K562 (cell line): ENCODE results near the gene TMEM138. TPM values are rescaled to one million over a fixed set of nuclear protein-coding genes. Genes with fewer than 3 reads are reported as not detected.

ENCODE experiments used
- ATAC-seq: fragments of 200-7000 bp; cut with Tn5 transposase; 3 replicates; pipeline ENCODE4 v1.9.1; 2020; ENCODE audit warnings: moderate library complexity
- BruUV-seq: library from RNA; stranded (reverse); fragments of 400-500 nt; replicated peaks from 2 replicates; lab custom pipeline; 2021; lab: Mats Ljungman, UMichigan
- CTCF ChIA-PET: fragments of 300-600 bp; formaldehyde crosslinking; extraction: SDS; loops from one replicate; lab custom pipeline; 2021; ENCODE audit warnings: low intra/inter-chr PET ratio; lab: Yijun Ruan, JAX
- POLR2A ChIA-PET: fragments of 300-600, 350-650 bp; sonication (Branson Sonifier 250); formaldehyde crosslinking; extraction: SDS; loops from one replicate; lab custom pipeline; 2021; ENCODE audit warnings: antibody characterized with exemption, inconsistent platforms; lab: Yijun Ruan, JAX
- DNase-seq, 4 experiments: peaks; one replicate each; pipeline versions ENCODE4 v3.0.0 to v3.0.0-alpha.2; 2011 to 2018; ENCODE audit warnings: low spot score in 3 of 4, mixed read lengths in 3 of 4; ENCODE audit errors: extremely low read depth in 1 of 4
- FAIRE-seq: peaks from 2 replicates; lab custom pipeline; 2011; peaks lifted over from hg19 to GRCh38; lab: Jason Lieb, UNC
- H2AFZ ChIP-seq: 2 replicates; pipeline ENCODE4 v1.6.0; 2011; ENCODE audit warnings: low read depth, low read length, control low read depth, inconsistent platforms
- H3K27ac ChIP-seq: fragments of 200-600 bp; 3 replicates; pipeline ENCODE4 v1.8.0; 2011; ENCODE audit warnings: low read depth, mild to moderate bottlenecking, control low read depth, inconsistent platforms, low read length, moderate library complexity, mixed read lengths; ENCODE audit errors: extremely low read depth
- H3K27me3 ChIP-seq, 2 experiments: fragments of 300-600 bp in 1 of 2; 2 replicates in 1 of 2; 3 replicates in 1 of 2; pipeline versions ENCODE4 v1.6.0 to v1.8.0; 2011; ENCODE audit warnings: inconsistent platforms in 2 of 2, low read length in 2 of 2, mild to moderate bottlenecking in 1 of 2, mixed read lengths in 1 of 2, moderate library complexity in 1 of 2; ENCODE audit not compliant: control insufficient read depth in 2 of 2, insufficient read depth in 2 of 2
- H3K36me3 ChIP-seq: fragments of 300-600 bp; 3 replicates; pipeline ENCODE4 v1.8.0; 2011; ENCODE audit warnings: mild to moderate bottlenecking, low read length, inconsistent platforms; ENCODE audit not compliant: control insufficient read depth, insufficient read depth
- H3K4me1 ChIP-seq, 2 experiments: fragments of 200-600 bp in 1 of 2; replicated peaks in 1 of 2; 2 replicates in 1 of 2; 3 replicates in 1 of 2; pipeline versions ENCODE4 v1.5.1 to v1.8.0; 2011; ENCODE audit warnings: inconsistent platforms in 2 of 2, low read length in 2 of 2, mild to moderate bottlenecking in 1 of 2, mixed read lengths in 1 of 2, moderate library complexity in 1 of 2; ENCODE audit not compliant: control insufficient read depth in 2 of 2, insufficient read depth in 2 of 2
- H3K4me2 ChIP-seq: 2 replicates; pipeline ENCODE4 v1.6.1; 2011; ENCODE audit warnings: low read length, control low read depth, inconsistent platforms, mixed read lengths; ENCODE audit not compliant: insufficient read depth
- H3K4me3 ChIP-seq: fragments of 200-600 bp; sonication (generic), shearing (Covaris generic); 2 replicates; pipeline ENCODE4 v1.5.1; 2016; ENCODE audit warnings: control low read depth, inconsistent platforms
- H3K79me2 ChIP-seq: fragments of 200-600 bp; 3 replicates; pipeline ENCODE4 v1.8.0; 2011; ENCODE audit warnings: low read length, inconsistent platforms; ENCODE audit not compliant: control insufficient read depth, insufficient read depth
- H3K9ac ChIP-seq, 2 experiments: 2 replicates each; pipeline versions ENCODE4 v1.6.0 to v1.6.1; 2011; ENCODE audit warnings: low read depth in 2 of 2, low read length in 2 of 2, control low read depth in 1 of 2, inconsistent platforms in 1 of 2, mild to moderate bottlenecking in 1 of 2, mixed read lengths in 1 of 2; ENCODE audit not compliant: insufficient read depth in 1 of 2
- H3K9me1 ChIP-seq: one replicate; pipeline ENCODE4 v1.6.0; 2011; ENCODE audit warnings: inconsistent platforms, mild to moderate bottlenecking, low read length, moderate library complexity; ENCODE audit not compliant: control insufficient read depth, insufficient read depth
- H3K9me3 ChIP-seq: replicated peaks from 2 replicates; pipeline ENCODE4 v1.5.1; 2011; ENCODE audit warnings: low read depth, low read length, inconsistent platforms; ENCODE audit not compliant: control insufficient read depth, insufficient read depth
- H4K20me1 ChIP-seq: replicated peaks from 2 replicates; pipeline ENCODE4 v1.6.1; 2011; ENCODE audit warnings: low read length, inconsistent platforms, mixed read lengths; ENCODE audit not compliant: control insufficient read depth, insufficient read depth
- CBFA2T3 ChIP-seq: fragments of 450-650 bp; IDR thresholded peaks from 2 replicates; pipeline ENCODE4 v1.6.1; 2017
- CTBP1 ChIP-seq: fragments of 450-650 bp; IDR thresholded peaks from 2 replicates; pipeline ENCODE4 v1.6.1; 2016; ENCODE audit warnings: borderline replicate concordance
- FOXJ3 ChIP-seq: sonication (generic); formaldehyde crosslinking; IDR thresholded peaks from 2 replicates; pipeline ENCODE4 v1.4.0; 2020; ENCODE audit warnings: mild to moderate bottlenecking, missing genetic modification reagents
- MAX ChIP-seq: sonication (generic); formaldehyde crosslinking; IDR thresholded peaks from 2 replicates; pipeline ENCODE4 v1.9.0; 2022; ENCODE audit warnings: mild to moderate bottlenecking, missing genetic modification reagents
- RCOR1 ChIP-seq, 2 experiments: IDR thresholded peaks; 2 replicates each; pipeline ENCODE4 v1.6.1; 2012; ENCODE audit warnings: low read depth in 2 of 2, low read length in 2 of 2, borderline replicate concordance in 1 of 2, improper control_type of control experiment in 1 of 2
- SPI1 ChIP-seq: IDR thresholded peaks from 2 replicates; pipeline ENCODE4 v1.6.1; 2011; ENCODE audit warnings: low read depth, low read length, control low read depth, borderline replicate concordance
- TFAP4 ChIP-seq: sonication (generic); formaldehyde crosslinking; IDR thresholded peaks from 2 replicates; pipeline ENCODE4 v1.8.0; 2022; ENCODE audit warnings: missing genetic modification reagents, mild to moderate bottlenecking, moderate library complexity, borderline replicate concordance
- WGBS: fragments of 100-300 bp; shearing (Covaris generic); methylation state at CpG from one replicate; pipeline ENCODE4 v1.1.6; 2016; ENCODE audit warnings: low coverage, mixed read lengths; ENCODE audit not compliant: insufficient coverage; ENCODE audit errors: missing lambda C conversion rate; 5-methylcytosine and 5-hydroxymethylcytosine counted together
- in situ Hi-C: fragments of 300-500 bp; cut with MboI; formaldehyde crosslinking; loops from 4 replicates; pipeline ENCODE4 v1.15.0; 2018; ENCODE audit warnings: inconsistent platforms, mixed read lengths
- intact Hi-C: fragments of 100-400 bp; cut with micrococcal nuclease; formaldehyde crosslinking; loops from 2 replicates; pipeline ENCODE4 v1.14.2; 2022
- polyA plus RNA-seq, 8 experiments: library from polyadenylated mRNA; depleted of rRNA in 4 of 8; stranded (reverse) in 5 of 8; unstranded in 3 of 8; fragments of >200 nt; fragmentation: Nextera tagmentation in 2 of 8; fragmentation: Illumina TruSeq in 1 of 8; extraction: Ambion mirVana in 2 of 8; extraction: Trizol in 1 of 8; gene quantifications; 2 replicates each; pipeline versions ENCODE4 v1.2.1 to v1.2.3, GENCODE V29; 2011 to 2014; ENCODE audit warnings: inconsistent platforms in 1 of 8, missing spikeins in 1 of 8
- total RNA-seq, 7 experiments: library from RNA; depleted of rRNA in 6 of 7; stranded (reverse); fragments of >200 nt in 6 of 7; fragmentation: Illumina TruSeq in 2 of 7; extraction: Trizol in 2 of 7; gene quantifications; 2 replicates each; pipeline versions ENCODE4 v1.2.1 to v1.2.3, GENCODE V29; 2011 to 2021; ENCODE audit warnings: low replicate concordance in 1 of 7

The TMEM138 gene
- total and polyA plus RNA-seq, 9 of the 15 experiments (the other 6 are each of a cell fraction or from before 2014, with no cell fraction given) = 23.2 to 168 (median 63.1) TPM

- Histone ChIP-seq H3K27ac (no peak overlapping the region), H3K4me1 (peaks cover 37 to 40% of the 10 kb centered on the region in 2 experiments), H3K9ac (no peak overlapping the region; a peak in 1 of 4 replicates), H3K79me2 (peaks cover 31% of the 10 kb centered on the region), H3K36me3 (peaks cover 29% of the 10 kb centered on the region; the same call in 2 of the 3 replicates), H2AFZ (no peak overlapping the region), H3K4me2 (no peak overlapping the region), H4K20me1 (no peaks in the 10 kb centered on the region), H3K27me3 (no peaks in the 10 kb centered on the region), H3K9me3 (no peaks in the 10 kb centered on the region), H3K4me3 (no peak overlapping the region), H3K9me1 (peaks cover 3% of the 10 kb centered on the region)
- TF ChIP-seq CTBP1 = peak; percentile 46; the same call in 1 of the 2 replicates
- 0 out of 4 replicates have a peak, but pooled peaks of 1 of the 2 experiments have one; percentile 48 for TF ChIP-seq RCOR1 (IDR thresholded peaks at IDR 0.05; ENCODE audit: borderline replicate concordance in 1 of 2, low read depth in 2 of 2, low read length in 2 of 2)
- TF ChIP-seq FOXJ3 (CRISPR knock-in tag) = no peak
- 0 out of 2 replicates have a peak, but pooled peaks have one; percentile 3 for TF ChIP-seq CBFA2T3
- TF ChIP-seq MAX (CRISPR knock-in tag) = no peak
- peak; percentile 92 for TF ChIP-seq SPI1
- peak; percentile 56; the same call in 1 of the 2 replicates for TF ChIP-seq TFAP4
- no peak for ATAC-seq
- ChIA-PET POLR2A (interaction anchor here (0.5 to 1.8 kb wide), 5 partner anchors 9 to 444 kb away, joined by 3 to 6 read pairs (median 3); partner anchors contain the start of gene TMEM109), CTCF (interaction anchor here (0.7 to 1.2 kb wide), 2 partner anchors 12 to 28 kb away, joined by 3 to 6 read pairs; no protein-coding TSS in a partner anchor)
- intact Hi-C loops = no loop called here
- WGBS = 76% methylated on average over 7 of the region's 9 CpGs
- BruUV-seq = no TSS peak
- in situ Hi-C loops = no loop called here
- DNase-seq = no peak
- FAIRE-seq = no peak
Measured at GRCh38 chr11:61357233-61357893, 4.8 kb upstream of the TMEM138 start.
